GM20000 (cell line): Measurements from ENCODE around the gene SPNS2.

ENCODE experiments used
- DNase-seq: peaks from one replicate; pipeline ENCODE4 v3.0.0; 2012; ENCODE audit warnings: low spot score
- CTCF ChIP-seq: IDR thresholded peaks from 2 replicates; pipeline ENCODE4 v1.5.1; 2012; ENCODE audit warnings: mild to moderate bottlenecking, control low read depth; ENCODE audit errors: extremely low read depth, missing control alignments

SPNS2 gene

GRCh38 chr17:4482338-4483011 lies 16.2 kb upstream of the SPNS2 start:
- DNase-seq = no peak
- TF ChIP-seq CTCF = no peak

- DNase-seq = no peak
- TF ChIP-seq CTCF = no peak
Observed at GRCh38 chr17:4483012-4483840, 15.5 kb upstream of the SPNS2 start.

- DNase-seq = no peak
- TF ChIP-seq CTCF = no peak
Observed at GRCh38 chr17:4485676-4486646, 12.7 kb upstream of the SPNS2 start.

GRCh38 chr17:4487296-4487695 lies 11.4 kb upstream of the SPNS2 start:
- TF ChIP-seq CTCF = no peak
- no peak for DNase-seq

- DNase-seq = no peak
- TF ChIP-seq CTCF = no peak
Observed at GRCh38 chr17:4487820-4488716, 10.6 kb upstream of the SPNS2 start.

GRCh38 chr17:4488989-4489595 lies 9.6 kb upstream of the SPNS2 start:
- TF ChIP-seq CTCF = no peak
- DNase-seq = no peak
